Heart left ventricle (tissue), 13 donors: ENCODE results near the gene DYRK2.

Experiments
- POLR2A ChIP-seq, 2 donors: fragments of 450-650 bp; IDR thresholded peaks; one replicate each; pipeline ENCODE4 v1.6.1; 2017; ENCODE audit warnings: antibody characterized with exemption in 2 of 2, mild to moderate bottlenecking in 2 of 2, moderate library complexity in 2 of 2
- TF ChIP-seq, protein P1 (sequence below), 12 donors: fragments of 200-600 bp; sonication (generic) in 4 of 12; IDR thresholded peaks; one replicate each; pipeline versions ENCODE4 v1.5.0 to v1.8.0; 2018 to 2022; ENCODE audit warnings: antibody characterized with exemption in 12 of 12, mild to moderate bottlenecking in 5 of 12
- donor health status: ischemic (EF 13 %, LVEDD 7.1; RV severe dilation, severe dysfunction).
- donor health status: DM: no; HTN: yes; CAD: no.
- donor health status: DM: no; HTN: no; CAD: no.
- donor health status: ischemic (EF 25% LVEDD 6.9; RV normal size, moderate dysfunction).
- donor health status: ischemic (EF 25% LVEDD 5.7; RV mildly dilated, moderate dysfunction).
- donor health status: ischemic (EF 35%, LVEDD 5.7; RV mildly dilated, moderate dysfunction).
- donor health status: nonischemic (EF 11% LVEDD 7.7; RV severe dilation, severe dysfunction).
- donor health status: DM: yes; HTN: yes; CAD: no.
- donor health status: PGD.
- donor health status: ischemic (EF 29% LVEDD 5.4; RV normal size, mild dysfunction).
- donor health status: nonischemic (EF 23%, LVEDD 6.1; RV moderate dilation, normal function).

DNA sequence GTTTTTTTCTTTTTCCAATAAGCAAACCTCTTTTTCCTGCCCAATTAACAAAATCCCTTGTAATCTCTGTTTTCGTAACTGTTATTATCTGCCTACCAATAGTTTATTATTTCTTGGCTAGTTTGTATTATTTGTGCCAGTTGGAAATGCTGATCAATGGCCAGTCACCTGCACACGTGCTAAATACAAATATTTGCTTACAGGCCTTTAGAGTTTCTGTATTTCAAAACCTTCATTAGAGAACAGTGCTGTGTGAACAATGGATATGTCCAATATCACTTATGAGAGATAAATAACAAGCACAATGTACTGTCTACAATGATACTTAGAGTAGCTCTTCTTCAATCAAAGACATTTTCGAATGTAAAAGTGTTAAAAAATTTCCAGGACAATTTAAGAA, 10.8 kb upstream of the DYRK2 start:
- TF ChIP-seq, protein P1, sequence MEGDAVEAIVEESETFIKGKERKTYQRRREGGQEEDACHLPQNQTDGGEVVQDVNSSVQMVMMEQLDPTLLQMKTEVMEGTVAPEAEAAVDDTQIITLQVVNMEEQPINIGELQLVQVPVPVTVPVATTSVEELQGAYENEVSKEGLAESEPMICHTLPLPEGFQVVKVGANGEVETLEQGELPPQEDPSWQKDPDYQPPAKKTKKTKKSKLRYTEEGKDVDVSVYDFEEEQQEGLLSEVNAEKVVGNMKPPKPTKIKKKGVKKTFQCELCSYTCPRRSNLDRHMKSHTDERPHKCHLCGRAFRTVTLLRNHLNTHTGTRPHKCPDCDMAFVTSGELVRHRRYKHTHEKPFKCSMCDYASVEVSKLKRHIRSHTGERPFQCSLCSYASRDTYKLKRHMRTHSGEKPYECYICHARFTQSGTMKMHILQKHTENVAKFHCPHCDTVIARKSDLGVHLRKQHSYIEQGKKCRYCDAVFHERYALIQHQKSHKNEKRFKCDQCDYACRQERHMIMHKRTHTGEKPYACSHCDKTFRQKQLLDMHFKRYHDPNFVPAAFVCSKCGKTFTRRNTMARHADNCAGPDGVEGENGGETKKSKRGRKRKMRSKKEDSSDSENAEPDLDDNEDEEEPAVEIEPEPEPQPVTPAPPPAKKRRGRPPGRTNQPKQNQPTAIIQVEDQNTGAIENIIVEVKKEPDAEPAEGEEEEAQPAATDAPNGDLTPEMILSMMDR (IDR thresholded peaks at IDR 0.05), result no peak
- no peak for TF ChIP-seq POLR2A (IDR thresholded peaks at IDR 0.05)
